DMS153 treated with DMSO at 0.1 percent for 48 hours (cell line): ENCODE measurements around the gene DCDC2C.
"Not testable (repeated sequence)": the region's sequence is repeated elsewhere in the genome, so short reads cannot be mapped to it uniquely, and the experiment has no call there.

Source experiments
- DNase-seq: peaks from one replicate; lab custom pipeline; 2025; ENCODE audit not compliant: unreplicated experiment; lab: John Stamatoyannopoulos, UW

The DCDC2C gene

DNA sequence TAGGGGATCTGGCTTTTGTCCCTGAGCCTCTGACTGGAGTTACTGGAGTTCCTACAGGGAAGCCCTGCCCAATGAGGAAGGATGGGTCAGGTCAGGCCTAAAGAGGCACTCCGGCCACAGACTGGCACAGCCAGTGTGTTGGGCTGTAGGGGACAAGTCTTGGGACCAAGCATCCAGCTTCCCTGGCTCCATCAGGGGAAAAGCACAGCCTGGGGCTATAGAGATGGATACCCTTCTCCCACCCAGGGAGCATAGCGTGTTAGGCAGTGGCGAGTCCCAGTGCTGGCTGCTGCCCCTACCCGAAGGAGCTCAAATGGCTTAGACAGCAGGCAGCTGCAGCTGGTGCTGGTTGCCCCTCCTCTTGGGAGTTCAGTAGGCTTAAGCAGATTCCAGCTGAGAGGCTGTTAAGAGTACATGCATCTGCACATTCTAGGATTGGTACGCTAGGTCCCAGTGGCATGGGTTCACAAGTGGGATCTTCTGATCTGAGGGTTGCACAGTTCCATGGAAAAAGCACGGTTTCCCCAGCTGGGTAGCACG lies 111.4 kb downstream of the DCDC2C start:
- no peak for DNase-seq

DNA sequence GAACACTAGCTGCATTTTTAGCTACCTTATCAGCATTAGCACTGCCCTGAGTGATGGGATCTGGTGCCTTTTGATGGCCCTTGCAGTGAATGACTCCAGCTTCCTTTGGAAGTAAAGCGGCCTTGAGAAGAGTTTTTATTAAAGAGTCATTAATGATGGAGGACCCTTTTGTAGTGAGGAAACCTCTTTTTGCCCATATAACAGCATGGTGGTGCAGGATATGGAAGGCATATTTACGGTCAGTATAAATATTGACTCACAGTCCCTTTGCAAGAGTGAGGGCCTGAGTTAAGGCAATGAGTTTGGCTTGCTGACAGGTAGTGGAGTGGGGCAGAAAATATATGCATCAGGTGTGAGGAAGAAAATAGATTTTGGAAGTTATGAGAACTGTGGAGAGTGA lies 113.8 kb downstream of the DCDC2C start:
- DNase-seq: not testable (repeated sequence)

DNA sequence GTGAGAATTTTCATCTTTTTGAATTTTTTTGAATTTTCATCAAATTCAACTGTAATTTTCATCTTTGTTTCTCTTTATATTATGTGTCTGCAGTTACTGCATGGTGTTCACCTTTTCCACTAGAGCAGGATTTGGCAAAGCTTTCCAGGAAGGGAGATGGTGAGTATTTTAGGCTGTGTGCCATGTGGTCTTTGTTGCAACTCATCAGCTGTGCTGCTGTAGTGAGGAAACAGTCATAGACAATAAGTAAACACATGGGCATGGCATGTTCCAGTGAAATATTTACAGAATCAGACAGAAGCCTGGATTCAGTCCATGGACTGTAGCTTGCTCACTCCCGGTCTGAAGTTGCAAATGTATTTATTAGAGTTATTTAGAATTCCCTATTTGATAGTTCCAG lies 120.4 kb downstream of the DCDC2C start:
- peak; percentile 5 for DNase-seq

DNA sequence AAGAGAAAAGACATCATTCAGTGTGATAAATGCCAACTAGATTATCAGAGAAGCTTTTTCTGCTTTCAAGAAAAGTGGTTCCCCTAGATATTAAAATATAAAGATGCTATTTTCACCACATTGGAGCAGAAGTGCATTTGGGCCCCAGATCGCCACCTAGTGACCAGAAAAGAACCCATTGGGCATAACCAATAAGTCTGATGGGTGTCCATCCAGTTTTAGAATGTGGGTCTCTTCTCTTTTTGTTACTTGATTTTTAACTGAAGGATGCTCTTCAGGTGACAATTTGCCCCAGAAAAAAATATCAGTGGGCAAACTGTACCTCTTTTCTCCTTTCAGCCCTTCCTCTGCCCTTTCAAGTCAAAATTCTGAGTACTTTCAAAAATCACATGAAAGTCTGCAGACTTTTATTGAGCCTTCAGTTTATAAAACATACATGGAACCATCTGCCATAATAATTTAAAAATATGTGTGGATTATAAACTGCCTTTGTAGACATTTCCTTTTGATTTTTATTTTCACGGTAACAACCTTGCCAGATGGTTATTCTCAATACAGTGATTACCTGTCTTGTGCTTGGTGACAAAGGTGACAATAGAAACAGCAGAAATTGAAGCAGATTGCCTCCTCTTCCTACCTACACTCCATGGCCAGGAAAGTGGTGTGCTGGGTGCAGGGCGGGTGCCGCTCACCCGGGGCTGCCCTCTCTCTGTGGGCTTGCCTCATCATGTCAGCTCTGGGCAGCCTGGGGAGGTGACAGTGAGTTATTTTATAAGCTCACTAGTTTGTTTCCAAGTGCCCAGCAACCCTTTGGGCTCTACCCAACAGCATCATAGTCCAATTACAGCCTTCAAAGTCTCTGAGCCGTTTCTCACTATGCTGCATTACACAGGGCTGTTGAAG lies 124.5 kb downstream of the DCDC2C start:
- DNase-seq: no peak

DNA sequence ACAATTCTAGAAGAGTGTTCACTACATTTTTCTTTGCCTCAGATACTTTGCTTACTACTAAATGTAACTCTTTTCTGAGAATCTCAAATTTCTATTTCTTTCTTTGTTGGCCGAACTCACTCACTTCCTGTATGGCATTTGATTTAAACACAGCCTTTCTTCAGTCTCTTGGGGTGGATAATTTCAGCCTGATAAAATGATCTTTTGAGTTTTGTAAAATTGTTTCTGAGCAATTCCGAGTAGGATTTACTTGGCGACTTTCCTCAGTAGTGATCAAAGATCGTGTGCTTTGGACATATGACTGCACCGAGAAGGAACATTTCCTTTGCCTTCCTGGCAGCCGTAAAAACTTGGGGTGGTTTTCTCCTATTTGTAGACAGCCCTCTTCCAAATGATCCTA lies 127.4 kb downstream of the DCDC2C start:
- no peak for DNase-seq

DNA sequence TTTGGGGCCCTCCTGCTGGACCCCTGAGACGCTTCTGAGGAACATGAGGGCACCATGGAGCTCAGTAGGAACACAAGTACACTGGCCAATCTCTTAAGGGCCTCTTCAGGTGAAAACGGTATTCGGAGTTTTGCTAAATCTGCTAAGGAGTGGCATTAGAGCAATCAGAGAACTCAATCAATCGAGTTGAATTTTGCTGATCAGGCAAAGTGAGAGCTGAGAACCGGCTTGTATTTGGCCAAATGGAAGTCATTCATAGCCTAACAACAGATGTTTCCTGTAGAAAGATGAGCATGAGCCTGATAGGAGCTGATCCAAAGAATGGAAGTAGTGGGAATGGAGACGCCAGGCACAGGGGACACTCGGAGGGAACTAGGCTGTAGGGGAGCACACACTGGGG lies 133.7 kb downstream of the DCDC2C start:
- DNase-seq: no peak

DNA sequence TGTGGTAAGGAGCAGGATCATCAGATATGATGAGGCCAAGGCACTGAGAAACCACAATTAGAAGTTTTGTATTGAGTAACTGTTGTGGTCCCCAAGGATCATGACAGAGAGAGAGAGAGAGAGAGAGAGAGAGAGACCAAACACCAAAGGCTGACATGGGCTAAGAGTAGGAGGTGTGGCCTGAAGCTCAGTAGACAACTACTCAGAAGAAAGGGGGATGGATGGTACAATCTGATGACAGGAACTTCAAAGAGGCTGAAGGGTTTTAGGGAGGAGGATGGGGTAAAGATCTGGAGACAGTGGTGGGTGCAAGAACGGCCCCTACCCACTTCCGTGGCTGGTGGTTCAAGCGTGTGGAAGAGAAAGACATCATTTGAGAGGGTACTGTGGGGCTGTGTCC lies 135.0 kb downstream of the DCDC2C start:
- no peak for DNase-seq

DNA sequence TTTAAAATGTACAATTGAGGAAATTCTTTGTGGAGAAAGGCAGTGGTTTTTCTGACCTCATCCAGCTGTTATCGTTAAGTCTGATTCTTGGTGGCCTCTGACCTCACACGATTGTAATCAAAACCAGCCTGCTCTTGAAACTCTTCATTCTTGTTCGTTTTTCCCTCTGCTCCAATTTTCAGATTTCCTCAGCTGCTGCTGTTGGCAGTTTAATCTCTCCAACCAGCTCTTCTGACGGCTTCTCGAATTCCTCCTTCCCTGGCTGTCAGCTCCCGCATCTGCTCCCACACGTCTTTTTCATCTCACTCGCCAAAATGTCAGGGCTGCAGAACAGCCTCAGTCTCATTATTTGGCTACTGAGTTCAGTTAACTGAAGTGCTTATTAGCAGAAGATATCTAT lies 136.1 kb downstream of the DCDC2C start:
- DNase-seq: no peak

DNA sequence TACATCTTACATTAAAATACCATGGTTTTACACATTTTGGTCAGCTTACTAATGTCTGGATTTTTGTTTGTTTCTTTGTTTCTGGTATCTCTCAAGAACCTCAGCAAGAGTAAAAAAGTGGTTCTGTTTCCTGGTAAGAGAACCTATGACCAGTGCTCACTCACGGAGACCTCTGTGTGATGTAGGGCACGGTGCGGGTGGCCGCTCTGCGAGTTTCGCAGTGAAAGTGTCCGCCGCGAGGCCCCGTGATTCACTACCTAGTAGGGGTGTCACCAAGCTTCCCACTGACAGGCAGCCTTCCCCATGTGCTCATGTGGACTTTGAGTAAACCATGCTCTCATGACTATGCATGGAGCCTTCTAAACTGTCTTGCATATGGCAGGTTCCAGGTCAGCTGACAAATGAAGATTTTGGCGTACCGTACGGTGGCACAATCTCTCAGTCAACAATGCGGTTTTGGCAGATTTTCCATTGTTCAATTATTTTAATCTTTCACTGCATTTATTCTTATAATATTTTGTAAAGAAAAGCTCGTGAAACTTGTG lies 137.3 kb downstream of the DCDC2C start:
- no peak for DNase-seq

DNA sequence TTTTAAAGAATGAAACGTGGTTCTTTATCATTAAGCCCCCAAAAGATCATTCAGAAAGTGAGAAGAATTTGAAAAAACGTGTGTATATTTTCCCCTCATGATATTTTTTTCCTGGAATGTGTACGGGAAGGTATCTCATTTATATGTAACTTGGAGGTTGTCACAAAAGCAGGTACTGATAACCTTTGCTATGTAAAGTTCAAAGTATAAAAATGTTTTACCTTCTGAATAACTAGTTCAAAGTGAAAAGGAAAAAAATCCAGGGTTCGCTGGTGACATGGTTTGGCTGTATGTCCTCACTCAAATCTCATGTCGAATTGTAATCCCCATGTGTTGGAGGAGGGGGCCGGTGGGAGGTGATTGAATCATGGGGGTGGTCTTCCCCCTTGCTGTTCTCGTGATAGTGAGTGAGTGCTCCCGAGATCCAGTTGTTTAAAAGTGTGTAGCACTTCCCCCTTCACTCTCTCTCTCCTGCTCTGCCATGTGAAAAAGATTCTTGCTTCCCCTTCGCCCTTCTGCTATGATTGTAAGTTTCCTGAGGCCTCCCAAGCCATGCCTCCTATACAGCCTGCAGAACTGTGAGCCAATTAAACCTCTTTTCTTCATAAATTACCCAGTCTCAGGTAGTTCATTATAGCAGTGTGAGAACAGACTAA lies 144.2 kb downstream of the DCDC2C start:
- no peak for DNase-seq

DNA sequence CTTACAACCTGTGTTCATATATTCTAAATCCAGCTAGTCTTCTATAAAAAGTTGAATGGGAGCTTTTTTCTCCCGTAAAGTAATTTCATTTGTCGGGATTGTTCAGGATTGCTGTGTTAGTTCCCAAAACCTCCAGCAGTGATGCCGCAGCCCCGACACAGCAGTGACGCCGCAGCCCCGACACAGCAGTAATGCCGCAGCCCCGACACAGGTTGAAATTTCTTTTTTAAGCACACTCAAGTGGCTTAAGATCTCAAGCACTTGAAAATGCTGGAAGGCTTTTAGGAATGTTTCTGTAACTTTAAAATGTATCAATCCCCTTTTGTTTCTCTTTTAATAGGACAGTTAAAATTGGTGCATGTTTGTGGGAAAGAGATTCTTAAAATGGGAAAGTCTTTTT lies 145.4 kb downstream of the DCDC2C start:
- DNase-seq: no peak

DNA sequence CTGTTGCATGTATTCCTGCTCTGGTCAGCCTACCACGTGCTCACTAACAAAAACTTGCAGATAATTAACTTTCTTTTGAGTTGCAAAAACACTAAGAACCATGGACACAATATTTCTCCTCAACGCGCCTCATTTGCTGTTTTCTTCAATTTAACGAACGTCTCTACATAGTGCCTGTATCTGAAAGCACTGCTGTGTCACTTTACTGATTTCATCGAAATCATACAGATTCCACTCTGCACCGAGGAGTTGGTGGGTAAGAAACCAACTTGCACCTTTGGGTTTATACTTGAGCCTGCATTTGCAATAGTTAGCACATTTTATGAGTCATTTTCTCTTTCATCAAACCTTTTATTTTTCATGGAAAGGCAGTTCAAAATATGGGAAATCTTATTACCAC lies 145.8 kb downstream of the DCDC2C start:
- DNase-seq: no peak

DNA sequence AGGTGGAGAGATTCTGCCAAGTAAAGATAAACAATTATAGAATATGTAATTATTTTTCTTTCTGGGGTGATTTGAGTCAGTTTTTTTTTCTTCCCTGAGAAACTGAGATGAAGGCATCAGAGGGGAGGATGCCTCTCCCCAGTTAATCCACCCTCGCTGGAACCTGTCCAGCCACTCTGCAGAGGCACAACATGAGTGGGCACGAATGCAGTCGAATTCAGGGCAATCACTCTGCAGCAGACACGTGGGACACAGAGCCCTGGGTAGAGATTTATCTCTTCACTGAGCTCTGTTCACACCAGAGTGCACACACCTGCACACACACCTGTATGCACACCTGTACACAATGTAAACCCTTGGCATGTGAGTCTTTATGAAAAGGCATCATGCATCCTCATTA lies 154.2 kb downstream of the DCDC2C start:
- peak; percentile 76 for DNase-seq

DNA sequence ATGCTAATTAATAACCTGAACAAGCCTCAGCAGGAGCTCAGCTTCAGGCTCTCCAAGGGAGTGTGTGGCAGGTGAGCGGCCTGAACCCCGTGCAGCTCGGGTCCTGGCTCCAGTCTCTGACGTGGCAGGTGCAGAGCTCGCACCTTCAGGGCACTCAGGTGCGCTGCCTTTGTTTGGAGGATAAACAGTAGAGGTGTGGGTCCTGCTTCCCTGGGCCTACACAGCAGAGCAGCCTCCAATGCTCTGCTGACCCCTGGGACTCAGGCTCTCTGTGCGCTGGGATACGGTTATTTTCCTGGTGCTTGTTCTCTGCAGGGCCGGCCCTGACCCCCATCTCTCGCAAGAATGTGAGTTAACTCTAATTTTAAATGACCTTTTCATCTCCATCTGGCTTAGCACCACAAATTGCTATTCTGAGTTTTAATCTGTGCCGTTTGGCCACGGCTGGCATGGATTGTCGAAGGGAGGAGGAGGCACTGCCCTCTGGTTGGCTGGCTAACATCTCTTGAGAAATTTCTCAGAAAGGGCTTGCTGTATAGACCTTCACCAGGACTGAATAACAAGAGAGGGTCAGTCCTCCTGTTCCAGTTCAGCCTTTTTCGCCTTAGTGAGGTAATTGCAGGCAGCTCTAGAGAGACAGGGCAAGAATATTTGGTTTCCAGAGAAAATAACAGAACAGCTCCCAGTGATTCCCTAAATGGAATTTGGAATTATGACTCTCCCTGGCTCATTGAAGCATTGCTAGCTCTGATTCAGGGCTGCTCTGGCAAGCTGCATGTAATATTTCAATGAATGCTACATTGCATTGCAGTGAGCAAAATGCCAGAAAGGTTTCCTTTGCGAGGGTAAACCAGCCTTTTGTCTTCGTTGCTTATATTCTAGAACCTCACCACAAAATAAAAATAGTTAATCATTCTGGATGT lies 161.8 kb downstream of the DCDC2C start:
- peak; percentile 63 for DNase-seq

DNA sequence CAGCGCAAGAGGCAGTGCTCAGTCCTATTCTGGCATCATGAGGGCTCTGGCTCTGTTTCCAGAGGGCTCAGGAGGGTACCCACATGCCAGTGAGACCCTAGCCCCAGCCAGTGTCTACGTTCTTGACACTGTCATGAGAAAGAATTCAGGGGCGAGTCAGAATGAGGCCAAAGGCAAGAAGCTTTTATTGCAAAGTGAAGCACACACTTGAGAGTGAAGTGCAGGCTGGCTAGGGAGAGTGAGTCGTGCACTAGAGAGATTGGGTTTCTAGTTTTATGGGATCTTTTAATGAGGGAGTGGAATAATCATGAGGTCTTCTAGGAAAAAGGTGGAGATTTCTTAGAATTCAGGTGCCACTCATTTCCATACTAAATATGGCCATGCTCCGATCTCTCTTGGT lies 164.1 kb downstream of the DCDC2C start:
- peak; percentile 26 for DNase-seq

DNA sequence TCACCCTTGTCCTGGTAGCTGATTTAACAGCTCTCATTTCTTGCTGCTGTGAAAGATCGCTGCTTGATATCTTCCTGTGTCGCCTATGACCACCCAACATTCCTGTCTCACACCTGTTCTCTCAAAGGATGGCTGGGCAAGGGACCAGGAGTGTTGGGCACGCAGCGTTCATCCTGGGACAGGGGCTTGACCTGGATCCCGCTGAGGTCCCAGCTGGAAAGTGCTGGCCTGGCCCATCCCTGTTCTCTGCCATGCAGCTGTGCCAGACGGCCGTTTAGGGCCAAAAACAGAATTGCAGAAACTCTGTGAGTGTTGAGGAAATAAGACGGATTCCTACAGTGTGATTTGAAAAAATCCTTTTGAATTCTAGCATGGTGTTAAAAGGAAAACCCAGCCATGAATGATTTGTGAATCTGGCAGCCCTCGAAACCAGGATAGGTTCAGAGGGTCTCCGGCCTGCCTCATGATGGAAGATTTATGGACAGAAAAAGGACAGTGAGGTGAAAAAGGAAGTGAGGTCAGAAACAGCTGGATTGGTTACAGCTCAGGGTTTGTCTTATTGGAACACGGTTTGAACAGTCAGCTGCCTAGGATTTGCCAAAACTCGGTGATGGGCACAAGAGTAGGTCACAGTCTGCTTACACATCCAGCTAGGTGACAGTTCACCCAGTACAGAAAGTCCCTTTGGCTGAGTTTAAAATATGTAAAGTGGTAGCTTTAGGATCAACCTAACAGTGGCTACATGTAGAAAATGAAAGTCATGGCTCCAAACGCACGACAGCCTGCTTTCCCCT lies 164.8 kb downstream of the DCDC2C start:
- no peak for DNase-seq

DNA sequence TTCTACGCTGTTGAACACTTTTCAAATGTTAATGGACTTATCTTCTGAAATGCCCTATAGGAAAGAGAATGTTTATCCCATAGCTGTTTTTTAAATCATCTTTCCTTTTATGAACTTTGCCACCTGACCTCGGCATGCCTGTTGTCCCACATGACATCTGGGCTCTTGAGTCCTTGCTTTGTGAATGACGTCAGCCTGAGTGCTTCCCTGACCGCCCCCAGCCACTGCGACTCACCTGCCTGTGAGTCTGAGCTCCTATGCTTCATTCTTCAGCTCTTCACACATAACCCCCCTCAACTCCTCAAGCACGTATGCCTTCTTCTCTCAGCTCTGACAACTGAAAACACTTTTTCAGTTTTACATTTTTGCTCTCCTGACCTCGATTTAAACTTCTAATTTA lies 166.8 kb downstream of the DCDC2C start:
- no peak for DNase-seq

DNA sequence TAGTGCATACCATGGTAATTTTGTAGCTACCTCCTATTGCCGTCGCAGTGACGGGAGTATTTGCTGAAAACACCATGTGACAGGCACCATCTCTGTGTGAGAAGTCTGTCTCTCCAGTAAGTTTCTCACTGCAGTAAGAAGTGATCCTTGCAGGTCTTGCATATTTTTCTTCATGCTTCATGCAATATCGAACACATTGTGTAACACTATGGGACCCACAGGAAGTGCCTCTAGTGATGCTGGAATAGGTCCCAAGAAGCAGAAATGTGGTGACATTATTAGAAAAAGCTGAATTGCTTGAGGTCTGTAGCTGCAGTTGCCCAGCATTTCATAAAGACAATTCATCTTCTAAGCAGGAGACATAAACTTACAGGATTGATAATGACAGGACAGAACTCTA lies 167.6 kb downstream of the DCDC2C start:
- DNase-seq: no peak

DNA sequence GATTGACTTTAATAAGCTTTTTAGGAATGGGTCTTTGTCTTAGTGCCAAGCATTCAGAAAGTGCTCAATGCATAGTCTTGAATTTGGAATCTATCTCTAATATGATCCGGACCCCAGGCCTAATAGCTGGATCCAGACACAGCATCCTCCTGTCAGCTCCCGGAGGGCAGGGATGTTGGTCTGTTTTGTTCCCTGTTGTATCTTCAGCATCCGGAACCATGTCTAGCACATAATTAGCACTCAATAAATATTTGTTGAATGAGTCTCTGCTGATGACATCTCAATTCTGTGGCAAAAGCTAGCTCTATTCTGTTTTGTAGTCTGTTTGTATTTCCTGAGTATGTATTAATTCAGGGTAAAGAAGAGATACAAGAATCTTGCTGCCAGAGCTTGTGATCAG lies 169.1 kb downstream of the DCDC2C start:
- DNase-seq: no peak

DNA sequence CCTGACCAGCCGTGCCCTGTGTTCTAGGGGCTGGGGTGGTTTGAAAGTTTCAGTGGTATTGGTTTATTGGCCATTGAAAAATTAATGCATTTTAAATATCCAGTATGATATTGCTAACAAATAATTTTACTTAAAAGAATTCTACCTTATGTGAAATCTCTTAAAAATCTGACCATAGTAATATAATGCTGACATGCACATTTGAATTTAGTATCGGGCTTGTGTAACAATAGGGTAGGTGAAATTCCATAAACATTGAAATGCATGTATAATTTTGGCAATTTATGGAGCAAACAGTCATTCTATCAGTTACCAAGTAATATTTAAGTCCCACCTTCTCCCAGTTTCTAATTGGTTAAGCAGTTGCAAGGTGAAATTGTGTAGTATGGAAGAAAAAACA lies 170.5 kb downstream of the DCDC2C start:
- no peak for DNase-seq
